Non-pigmented ciliary epithelial cell (primary cell): ENCODE measurements around the gene HAPSTR1.

Experiments
- DNase-seq: peaks from one replicate; pipeline ENCODE4 v3.0.0-alpha.2; 2010; ENCODE audit warnings: low read depth

HAPSTR1 gene

GRCh38 chr16:9096416-9096952 lies 5.0 kb downstream of the HAPSTR1 start:
- no peak for DNase-seq

DNA sequence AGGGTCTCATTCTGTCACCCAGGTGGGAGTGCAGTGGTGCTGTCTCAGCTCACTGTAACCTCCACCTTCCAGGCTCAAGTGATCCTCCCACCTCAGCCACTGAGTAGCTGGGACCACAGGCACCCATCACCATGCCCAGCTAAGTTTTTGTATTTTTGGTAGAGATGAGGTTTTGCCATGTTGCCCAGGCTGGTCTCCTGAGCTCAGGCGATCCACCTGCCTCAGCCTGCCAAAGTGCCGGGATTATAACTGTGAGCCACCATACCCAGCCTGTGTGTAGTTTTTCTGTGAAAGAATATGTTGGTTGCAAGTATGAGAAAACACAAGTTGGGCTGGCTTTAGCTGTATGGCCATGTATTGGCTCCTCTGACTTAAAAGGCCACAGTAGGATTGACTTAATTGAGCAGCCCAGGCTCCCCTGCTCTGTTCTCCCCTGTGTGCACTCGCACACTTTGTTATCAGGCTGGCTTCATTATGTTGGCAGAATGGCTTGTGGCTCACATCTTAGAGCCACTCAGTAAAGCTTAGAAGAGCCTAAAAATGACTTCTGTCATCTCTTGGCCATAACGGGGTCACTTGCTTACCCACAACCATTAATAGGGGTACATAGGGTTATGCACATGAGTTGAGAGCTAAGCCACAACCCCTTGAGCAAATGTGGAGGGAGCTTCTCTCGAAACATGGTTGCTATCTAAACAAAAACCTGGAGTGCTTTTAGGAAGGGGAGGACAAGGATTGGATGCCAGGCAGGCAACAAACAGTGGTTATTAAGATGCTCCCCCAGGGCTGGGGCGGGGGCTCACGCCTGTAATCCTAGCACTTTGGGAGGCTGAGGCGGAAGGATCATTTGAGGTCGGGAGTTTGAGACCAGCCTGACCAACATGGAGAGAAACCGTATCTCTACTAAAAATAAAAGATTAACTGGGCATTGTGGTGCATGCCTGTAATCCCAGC lies 6.1 kb downstream of the HAPSTR1 start:
- no peak for DNase-seq

GRCh38 chr16:9098377-9099090 lies 7.1 kb downstream of the HAPSTR1 start:
- DNase-seq, result no peak

DNA sequence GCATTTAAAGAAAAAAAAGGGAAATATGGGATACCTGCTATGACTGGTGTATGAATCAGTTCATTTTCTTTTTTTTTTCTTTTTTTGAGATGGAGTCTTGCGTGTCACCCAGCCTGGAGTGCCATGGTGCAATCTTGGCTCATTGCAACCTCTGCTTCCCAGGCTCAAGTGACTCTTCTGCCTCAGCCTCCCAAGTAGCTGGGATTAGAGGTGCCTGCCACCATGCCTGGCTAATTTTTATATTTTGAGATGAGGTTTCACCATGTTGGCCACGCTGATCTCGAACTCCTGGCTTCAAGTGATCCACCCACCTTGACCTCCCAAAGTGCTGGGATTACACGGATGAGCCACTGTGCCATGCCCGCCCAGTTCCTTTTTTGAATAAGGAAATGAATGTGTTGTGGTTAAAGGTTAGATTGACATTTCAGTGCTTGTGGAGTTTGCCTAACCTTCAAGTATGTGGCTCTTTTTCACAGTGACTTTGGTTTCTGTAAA lies 7.7 kb downstream of the HAPSTR1 start:
- DNase-seq, result no peak

DNA sequence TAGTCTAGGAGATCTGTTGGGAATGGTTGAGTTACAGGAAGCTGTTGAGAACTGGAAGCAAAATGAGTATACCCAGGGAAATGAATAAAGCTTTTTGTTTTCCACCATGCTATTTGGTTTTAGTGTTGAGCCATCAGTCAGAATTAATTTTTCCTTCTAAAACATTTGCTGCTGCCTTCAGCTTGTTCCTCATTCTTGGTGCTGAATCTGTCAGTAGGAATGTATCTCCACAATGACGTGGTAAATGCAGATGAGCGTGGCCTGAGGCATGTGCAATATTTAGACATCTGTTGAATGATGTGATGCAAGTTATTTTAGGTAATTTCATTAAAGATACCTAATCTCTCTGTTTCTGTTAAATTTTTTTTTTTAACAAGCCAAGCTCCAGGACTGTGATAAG lies 10.9 kb downstream of the HAPSTR1 start:
- peak; percentile 73 for DNase-seq

DNA sequence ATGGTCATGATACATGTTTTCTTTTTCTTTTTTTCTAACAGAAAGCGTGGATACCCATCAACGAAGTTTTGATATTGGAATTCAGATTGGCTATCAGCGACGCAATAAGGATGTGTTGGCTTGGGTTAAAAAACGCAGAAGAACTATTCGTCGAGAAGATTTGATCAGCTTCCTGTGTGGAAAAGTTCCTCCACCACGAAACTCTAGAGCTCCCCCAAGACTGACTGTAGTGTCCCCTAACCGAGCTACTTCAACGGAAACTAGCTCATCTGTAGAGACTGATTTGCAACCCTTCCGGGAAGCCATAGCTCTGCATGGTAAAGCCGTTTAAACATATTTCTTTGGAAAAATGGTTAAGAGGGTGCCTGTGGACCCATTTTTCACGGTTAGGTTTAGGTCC lies 11.5 kb downstream of the HAPSTR1 start:
- DNase-seq, result no peak

- no peak for DNase-seq
These were observed 12.1 kb downstream of the HAPSTR1 start for GRCh38 chr16:9103546-9103945.

DNA sequence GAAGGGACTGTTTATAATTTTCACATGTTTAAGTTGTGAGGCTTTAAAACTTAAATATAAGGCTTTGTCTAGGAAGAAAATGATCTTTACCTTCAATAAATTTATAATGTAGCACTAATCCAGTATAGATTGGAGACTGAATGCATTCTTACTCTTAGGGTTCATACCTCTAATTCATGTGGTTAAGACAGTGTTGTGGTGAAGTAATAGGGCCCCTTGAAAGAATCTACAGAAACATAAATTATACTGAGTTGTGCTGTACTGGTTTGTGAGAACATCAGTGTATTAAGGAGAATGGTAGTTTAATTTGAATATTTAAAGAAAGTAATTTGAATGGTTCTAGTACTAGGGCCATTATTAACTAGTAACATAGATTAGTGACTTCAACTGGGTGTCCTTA lies 13.7 kb downstream of the HAPSTR1 start:
- no peak for DNase-seq

- no peak for DNase-seq
These were observed 15.9 kb downstream of the HAPSTR1 start for GRCh38 chr16:9107025-9107970.

DNA sequence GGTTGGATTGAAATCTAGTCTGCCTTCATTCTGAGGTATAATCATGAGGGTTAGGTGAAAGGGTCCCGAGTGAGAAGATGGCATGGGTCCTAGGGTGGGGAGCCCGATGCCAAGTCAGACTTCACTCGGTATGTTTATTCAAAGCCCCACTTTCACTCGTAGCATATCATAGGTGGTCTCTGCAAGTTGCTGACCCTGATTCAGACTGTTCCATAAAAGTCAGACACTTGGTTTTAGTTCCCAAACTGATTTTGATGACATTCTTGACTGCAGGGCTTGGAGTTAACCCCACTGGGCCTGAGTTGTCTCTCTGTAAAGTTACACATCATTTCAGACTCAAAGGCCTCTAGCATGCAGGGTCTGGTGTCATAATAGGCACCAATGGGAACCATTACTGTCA lies 17.8 kb downstream of the HAPSTR1 start:
- DNase-seq, result no peak

- DNase-seq, result no peak
These were observed 20.9 kb downstream of the HAPSTR1 start for GRCh38 chr16:9112166-9112843.

DNA sequence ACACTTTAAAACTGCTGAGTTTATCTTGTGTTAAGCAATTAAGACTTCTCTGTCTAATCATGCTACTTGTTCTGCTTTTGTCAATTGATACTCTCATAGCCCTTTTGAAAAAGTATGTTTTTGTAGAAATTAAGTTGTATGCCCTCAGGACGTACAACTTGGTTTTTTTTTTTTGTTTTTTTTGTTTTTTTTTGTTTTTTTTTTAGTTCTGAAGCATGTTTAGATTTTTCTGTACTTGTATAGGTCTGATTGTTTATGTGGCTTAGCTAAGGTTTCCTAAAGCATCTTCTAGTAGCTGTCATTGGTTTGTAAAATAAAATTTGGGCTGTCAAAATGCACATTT lies 21.4 kb downstream of the HAPSTR1 start:
- no peak for DNase-seq

DNA sequence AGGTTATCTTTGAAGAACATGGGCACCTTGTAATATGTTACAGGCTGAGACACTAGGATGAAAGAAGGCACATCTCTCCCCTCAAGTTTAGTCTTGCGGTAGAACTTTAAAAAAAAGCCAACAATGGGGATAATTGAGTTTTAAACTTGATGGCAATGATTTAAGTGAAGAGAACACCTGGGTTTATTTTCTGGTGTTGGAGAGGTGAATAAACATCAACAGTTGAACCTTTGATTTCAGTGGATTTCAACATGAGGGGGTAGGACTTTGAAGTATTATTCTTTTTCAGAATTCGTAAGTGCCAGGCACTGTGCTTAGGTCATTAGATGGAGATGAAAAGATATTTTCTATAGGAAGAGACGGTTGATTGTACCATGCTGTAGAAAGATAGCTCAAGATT lies 22.3 kb downstream of the HAPSTR1 start:
- no peak for DNase-seq

DNA sequence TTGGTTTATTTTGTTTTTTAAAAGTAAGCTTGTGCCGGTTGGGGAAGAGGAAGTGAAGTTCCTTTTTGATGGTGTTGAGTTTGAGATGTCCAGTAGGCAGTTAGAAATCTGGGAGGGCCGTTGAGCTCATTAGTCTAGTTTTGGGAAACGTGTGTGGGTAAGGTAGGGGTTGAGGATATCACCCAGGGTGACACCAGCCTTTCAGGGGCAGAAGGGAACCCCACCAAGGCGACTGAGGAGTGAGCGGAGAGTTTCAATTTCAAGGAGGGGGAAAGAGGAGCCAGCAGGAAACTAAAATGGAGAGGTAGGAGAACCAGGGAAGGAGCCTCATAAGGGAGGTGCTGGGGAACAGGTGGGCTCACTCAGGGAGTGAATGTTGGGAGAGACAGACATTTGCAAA lies 22.7 kb downstream of the HAPSTR1 start:
- no peak for DNase-seq

GRCh38 chr16:9114842-9115241 lies 23.4 kb downstream of the HAPSTR1 start:
- no peak for DNase-seq

- DNase-seq, result no peak
These were observed 23.8 kb downstream of the HAPSTR1 start for GRCh38 chr16:9115277-9115676.

DNA sequence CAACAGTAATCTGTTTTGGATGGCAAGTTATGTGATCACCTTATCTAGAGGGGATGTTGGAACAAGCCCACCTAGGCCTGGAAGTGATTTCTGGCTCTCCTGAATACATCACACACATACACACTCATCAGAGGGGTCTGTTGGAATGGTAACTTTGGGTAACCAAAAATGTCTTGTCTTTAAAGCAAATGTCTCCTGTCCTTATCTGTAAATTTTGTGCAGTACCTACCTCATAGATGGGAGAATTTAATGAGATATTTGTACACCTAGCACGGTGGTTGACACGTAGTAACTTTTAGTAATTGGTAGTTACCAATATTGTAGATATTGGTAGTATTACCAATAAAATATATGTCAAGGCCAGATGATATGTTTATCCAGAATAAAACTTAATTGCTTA lies 24.7 kb downstream of the HAPSTR1 start:
- DNase-seq, result no peak

- no peak for DNase-seq
These were observed 26.7 kb downstream of the HAPSTR1 start for GRCh38 chr16:9118170-9118569.

DNA sequence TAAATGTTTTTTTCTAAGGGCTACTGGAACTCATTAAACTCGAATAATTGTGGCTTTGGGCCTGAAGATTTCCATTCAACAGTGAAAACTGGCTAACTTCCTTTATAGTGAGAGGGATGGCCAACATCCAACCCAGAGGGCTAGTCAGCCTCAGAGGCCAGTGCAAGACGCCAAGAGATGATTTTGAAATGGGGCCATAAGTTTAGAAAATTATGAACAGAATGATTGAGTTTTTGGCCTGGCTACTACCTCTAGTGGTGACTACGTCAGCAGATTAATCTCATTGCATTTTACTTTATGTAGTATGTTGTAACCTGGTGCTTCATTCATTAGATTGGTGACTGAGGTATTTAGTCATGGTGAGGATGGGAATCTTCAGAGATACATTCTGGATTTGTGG lies 28.4 kb downstream of the HAPSTR1 start:
- DNase-seq, result peak; percentile 47

- DNase-seq, result no peak
These were observed 30.9 kb downstream of the HAPSTR1 start for GRCh38 chr16:9122342-9122741.

DNA sequence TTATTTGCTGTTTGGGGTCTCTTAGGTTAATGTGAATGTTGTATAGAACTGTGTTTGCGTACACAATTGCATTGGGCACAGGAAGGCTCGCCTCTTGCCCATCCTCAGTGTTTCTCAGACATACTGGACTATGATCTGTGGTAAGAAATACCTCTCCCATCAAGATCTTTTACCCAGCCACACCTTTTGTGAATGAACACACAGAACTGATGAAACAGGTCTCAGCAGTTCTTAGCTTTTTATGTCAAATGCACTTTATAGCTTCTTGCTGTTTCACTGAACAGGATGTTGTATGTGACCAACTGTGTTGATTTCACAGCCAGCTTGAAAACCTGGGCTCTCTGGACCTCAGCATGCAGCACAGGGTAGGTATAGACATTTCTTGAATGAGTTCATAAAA lies 31.5 kb downstream of the HAPSTR1 start:
- no peak for DNase-seq
